Aortic smooth muscle cell (primary cell): ENCODE results near the gene FBXO17. TPM values are rescaled to one million over a fixed set of nuclear protein-coding genes. Genes with fewer than 3 reads are reported as not detected.

Experiments
- total RNA-seq: library from RNA; depleted of rRNA; stranded (reverse); fragments of >200 nt; gene quantifications from 2 replicates; pipeline ENCODE4 v1.2.3, GENCODE V29; 2014

FBXO17 gene
- total RNA-seq: 11.0 and 15.3 TPM in 2 replicates

GRCh38 chr19:38975214-38975860 lies at the start of gene FBXO17:
Gene FBXO17 (minus strand): TSS chr19:38975742. CDS start chr19:38950319, 25,423 bp downstream.

GRCh38 chr19:38930776-38931520 lies 44.6 kb downstream of the FBXO17 start, which contains the start of gene MRPS12:
Gene MRPS12 (plus strand): TSS chr19:38930944. CDS start chr19:38931295, 351 bp downstream.

GRCh38 chr19:38929929-38930775 lies 45.4 kb downstream of the FBXO17 start, which contains the start of gene SARS2:
Gene SARS2 (minus strand): TSS chr19:38930763. CDS start chr19:38930736, 27 bp downstream.

GRCh38 chr19:38899447-38900201 lies 75.9 kb downstream of the FBXO17 start, which contains the start of the genes NFKBIB and SIRT2:
Gene NFKBIB (plus strand): TSS chr19:38899969. CDS start chr19:38900033, 64 bp downstream.
Gene SIRT2 (minus strand): TSS chr19:38899618. CDS start chr19:38899521, 97 bp downstream.

Other genes starting within 250 kb of the FBXO17 start
- not detected in 2 replicates for gene CAPN12, start 231.3 kb downstream of the FBXO17 start, total RNA-seq
- 0.50 TPM in 1 of 2 replicates, not detected in the other for gene LGALS7, start 202.2 kb downstream of the FBXO17 start, total RNA-seq
- gene LGALS7B, start 186.5 kb downstream of the FBXO17 start, total RNA-seq: not detected in 2 replicates
- not detected in 2 replicates for gene LGALS4, start 162.8 kb downstream of the FBXO17 start, total RNA-seq
- 9.8 and 10.0 TPM in 2 replicates for gene ECH1, start 143.9 kb downstream of the FBXO17 start, total RNA-seq
- 215 and 236 TPM in 2 replicates for gene HNRNPL, start 125.8 kb downstream of the FBXO17 start, total RNA-seq
- gene RINL, start 97.5 kb downstream of the FBXO17 start, total RNA-seq: 0.66 and 0.68 TPM in 2 replicates
- gene SIRT2, start 76.1 kb downstream of the FBXO17 start, total RNA-seq: 40.4 and 50.4 TPM in 2 replicates
- 8.0 and 13.3 TPM in 2 replicates for gene NFKBIB, start 75.8 kb downstream of the FBXO17 start, total RNA-seq
- not detected in 2 replicates for gene CCER2, start 63.6 kb downstream of the FBXO17 start, total RNA-seq
- 7.8 and 8.2 TPM in 2 replicates for gene SARS2, start 45.0 kb downstream of the FBXO17 start, total RNA-seq
- gene MRPS12, start 44.8 kb downstream of the FBXO17 start, total RNA-seq: 21.0 and 33.7 TPM in 2 replicates
- 1.2 and 1.8 TPM in 2 replicates for gene FBXO27, start 56.8 kb upstream of the FBXO17 start, total RNA-seq
- 0.12 TPM in 1 of 2 replicates, not detected in the other for gene ACP7, start 108.6 kb upstream of the FBXO17 start, total RNA-seq
- 3.7 and 4.7 TPM in 2 replicates for gene PAK4, start 150.0 kb upstream of the FBXO17 start, total RNA-seq
- not detected in 2 replicates for gene NCCRP1, start 221.2 kb upstream of the FBXO17 start, total RNA-seq
- gene SYCN, start 228.5 kb upstream of the FBXO17 start, total RNA-seq: not detected in 2 replicates